CD4-positive, alpha-beta T cell treated with Interferon alpha-2 for 1 hour (primary cell): ENCODE data around the gene CD38.
"Not testable (repeated sequence)": the region's sequence is repeated elsewhere in the genome, so short reads cannot be mapped to it uniquely, and the experiment has no call there.

Source experiments
- DNase-seq, 2 donors: peaks; one replicate each; pipeline ENCODE4 v3.0.0-alpha.2; 2020 to 2022

Gene CD38

GRCh38 chr4:15802497-15802896 lies 24.4 kb downstream of the CD38 start:
- not testable (repeated sequence) for DNase-seq

GRCh38 chr4:15805583-15806517 lies 27.7 kb downstream of the CD38 start:
- peak; percentile 52 to 68 for DNase-seq

GRCh38 chr4:15809058-15809457 lies 30.9 kb downstream of the CD38 start:
- peak in 1 of 2 donors; percentile 24 for DNase-seq

- no peak for DNase-seq
Measured at GRCh38 chr4:15809466-15809865, 31.3 kb downstream of the CD38 start.

- DNase-seq, result no peak
Measured at GRCh38 chr4:15811703-15812337, 33.7 kb downstream of the CD38 start.

GRCh38 chr4:15832523-15833451 lies 54.7 kb downstream of the CD38 start:
- no peak for DNase-seq

- no peak for DNase-seq
Measured at GRCh38 chr4:15833801-15834200, 55.7 kb downstream of the CD38 start.

GRCh38 chr4:15836362-15836761 lies 58.2 kb downstream of the CD38 start:
- no peak for DNase-seq

- no peak for DNase-seq
Measured at GRCh38 chr4:15837591-15837990, 59.5 kb downstream of the CD38 start.

- DNase-seq, result not testable (repeated sequence)
Measured at GRCh38 chr4:15841194-15841730, 63.1 kb downstream of the CD38 start.

GRCh38 chr4:15847746-15848145 lies 69.6 kb downstream of the CD38 start:
- no peak for DNase-seq

- DNase-seq, result no peak
Measured at GRCh38 chr4:15848191-15848842, 70.2 kb downstream of the CD38 start.

GRCh38 chr4:15851969-15852368 lies 73.8 kb downstream of the CD38 start:
- no peak for DNase-seq

GRCh38 chr4:15852524-15852923 lies 74.4 kb downstream of the CD38 start:
- DNase-seq, result no peak

GRCh38 chr4:15853345-15853744 lies 75.2 kb downstream of the CD38 start:
- no peak for DNase-seq

GRCh38 chr4:15855804-15856475 lies 77.8 kb downstream of the CD38 start:
- DNase-seq, result no peak

GRCh38 chr4:15861198-15861597 lies 83.1 kb downstream of the CD38 start:
- DNase-seq, result peak in 1 of 2 donors; percentile 7

GRCh38 chr4:15864651-15865566 lies 86.8 kb downstream of the CD38 start:
- DNase-seq, result no peak

- no peak for DNase-seq
Measured at GRCh38 chr4:15868111-15868510, 90.0 kb downstream of the CD38 start.

- DNase-seq, result no peak
Measured at GRCh38 chr4:15868826-15869413, 90.8 kb downstream of the CD38 start.
